Psoas muscle (tissue), 8 donors: ENCODE measurements around the gene IL13. TPM values are rescaled to one million over a fixed set of nuclear protein-coding genes. Genes with fewer than 3 reads are reported as not detected.

Experiments
- ATAC-seq, 4 donors: fragments of 200-7000 bp; cut with Tn5 transposase; one replicate each; pipeline ENCODE4 v1.9.1; 2020; ENCODE audit warnings: moderate library complexity in 3 of 4, mild to moderate bottlenecking in 2 of 4
- DNase-seq, 2 donors: peaks; one replicate each; pipeline ENCODE4 v3.0.0-alpha.2; 2020
- H3K27ac ChIP-seq: fragments of 200-600 bp; one replicate; pipeline ENCODE4 v1.8.0; 2022
- H3K27me3 ChIP-seq, 3 donors: fragments of 200-600 bp in 1 of 3; one replicate each; pipeline versions ENCODE4 v1.6.1 to v1.8.0; 2013 to 2022; ENCODE audit warnings: low read length in 2 of 3, mild to moderate bottlenecking in 2 of 3, moderate library complexity in 1 of 3; ENCODE audit not compliant: insufficient read depth in 3 of 3
- H3K36me3 ChIP-seq, 2 donors: fragments of 200-600 bp in 1 of 2; one replicate each; pipeline versions ENCODE4 v1.6.1 to v1.8.0; 2013 to 2022; ENCODE audit warnings: low read depth in 1 of 2, mild to moderate bottlenecking in 1 of 2, moderate library complexity in 1 of 2; ENCODE audit not compliant: insufficient read depth in 1 of 2
- H3K4me1 ChIP-seq: fragments of 200-600 bp; one replicate; pipeline ENCODE4 v1.8.0; 2022
- H3K4me3 ChIP-seq: fragments of 200-600 bp; one replicate; pipeline ENCODE4 v1.8.0; 2022; ENCODE audit warnings: mild to moderate bottlenecking
- H3K9me3 ChIP-seq: fragments of 200-600 bp; one replicate; pipeline ENCODE4 v1.8.0; 2022
- WGBS, 3 donors: extraction: QIAGEN DNeasy Blood & Tissue Kit; methylation state at CpG; one replicate each; pipeline versions ENCODE4 v1.1.6 to v1.1.7; 2013; 5-methylcytosine and 5-hydroxymethylcytosine counted together
- intact Hi-C, 2 donors: fragments of 100-400 bp; cut with DNase I; formaldehyde crosslinking; loops; one replicate each; pipeline versions ENCODE4 v1.11.0 to v1.14.2; 2022
- polyA plus RNA-seq, 3 donors: library from polyadenylated mRNA; stranded (reverse); fragments of 200-250 nt; gene quantifications; one replicate each; pipeline ENCODE4 v1.2.3, GENCODE V29; 2013
- total RNA-seq, 4 donors: library from RNA; stranded (reverse); fragmentation: NEBNext Ultra II Directional in 2 of 4; extraction: Animal tissue kit (Norgen Biotek cat#: 25700) in 2 of 4; gene quantifications; one replicate each; pipeline versions ENCODE4 v1.2.1 to v1.2.4, GENCODE V29; 2021 to 2023
- TF ChIP-seq, protein P1 (sequence below): fragments of 200-600 bp; IDR thresholded peaks from one replicate; pipeline ENCODE4 v1.8.0; 2022; ENCODE audit warnings: antibody characterized with exemption
- donor health status: healthy with polysubstance abuse.
- donor health status: DM: no; HTN: no; CAD: no; lungs with moderate emphysema.
- donor health status: Bipolar disorder and iron deficiency.
- donor health status: healthy.
- donor health status: DM: yes; HTN: yes; CAD: no.
- donor health status: DM: no; HTN: no; CAD: no.
- donor health status: DM: no; HTN: no; CAD: no.
- donor health status: DM: yes; HTN: yes; CAD: no.

Gene IL13
- total and polyA plus RNA-seq, 7 donors = not detected

DNA sequence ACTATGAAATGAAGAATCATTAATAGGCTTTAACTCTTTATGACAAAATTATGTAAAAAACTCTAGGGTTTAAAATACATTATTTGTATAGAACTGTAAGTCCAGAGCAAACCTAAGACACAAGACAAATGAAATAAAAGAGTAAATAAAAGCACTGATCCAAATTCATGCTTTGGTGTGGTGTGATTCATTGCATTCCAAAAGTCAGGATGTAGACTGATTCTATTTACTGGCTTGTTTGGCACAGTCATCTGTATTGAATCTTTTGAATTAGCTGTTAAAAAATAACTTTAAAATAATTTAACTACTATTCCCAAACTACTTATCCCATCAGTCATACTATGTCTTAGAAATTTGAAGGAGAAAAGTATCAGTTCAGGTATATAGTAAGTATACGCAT, 46.9 kb downstream of the IL13 start:
- WGBS, 3 donors = 96 to 98% (median 98%) methylated on average over 1 of the region's 1 CpG
- Histone ChIP-seq H3K36me3 (peaks cover 0 to 40% of the 10 kb centered on the region in 2 donors), H3K4me1 (no peaks in the 10 kb centered on the region), H3K9me3 (no peaks in the 10 kb centered on the region), H3K27me3 (no peaks in the 10 kb centered on the region), H3K4me3 (no peak overlapping the region), H3K27ac (no peak overlapping the region)
- intact Hi-C loops = no loop called here
- TF ChIP-seq, protein P1, sequence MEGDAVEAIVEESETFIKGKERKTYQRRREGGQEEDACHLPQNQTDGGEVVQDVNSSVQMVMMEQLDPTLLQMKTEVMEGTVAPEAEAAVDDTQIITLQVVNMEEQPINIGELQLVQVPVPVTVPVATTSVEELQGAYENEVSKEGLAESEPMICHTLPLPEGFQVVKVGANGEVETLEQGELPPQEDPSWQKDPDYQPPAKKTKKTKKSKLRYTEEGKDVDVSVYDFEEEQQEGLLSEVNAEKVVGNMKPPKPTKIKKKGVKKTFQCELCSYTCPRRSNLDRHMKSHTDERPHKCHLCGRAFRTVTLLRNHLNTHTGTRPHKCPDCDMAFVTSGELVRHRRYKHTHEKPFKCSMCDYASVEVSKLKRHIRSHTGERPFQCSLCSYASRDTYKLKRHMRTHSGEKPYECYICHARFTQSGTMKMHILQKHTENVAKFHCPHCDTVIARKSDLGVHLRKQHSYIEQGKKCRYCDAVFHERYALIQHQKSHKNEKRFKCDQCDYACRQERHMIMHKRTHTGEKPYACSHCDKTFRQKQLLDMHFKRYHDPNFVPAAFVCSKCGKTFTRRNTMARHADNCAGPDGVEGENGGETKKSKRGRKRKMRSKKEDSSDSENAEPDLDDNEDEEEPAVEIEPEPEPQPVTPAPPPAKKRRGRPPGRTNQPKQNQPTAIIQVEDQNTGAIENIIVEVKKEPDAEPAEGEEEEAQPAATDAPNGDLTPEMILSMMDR = no peak
- ATAC-seq (no peak), DNase-seq (no peak)

DNA sequence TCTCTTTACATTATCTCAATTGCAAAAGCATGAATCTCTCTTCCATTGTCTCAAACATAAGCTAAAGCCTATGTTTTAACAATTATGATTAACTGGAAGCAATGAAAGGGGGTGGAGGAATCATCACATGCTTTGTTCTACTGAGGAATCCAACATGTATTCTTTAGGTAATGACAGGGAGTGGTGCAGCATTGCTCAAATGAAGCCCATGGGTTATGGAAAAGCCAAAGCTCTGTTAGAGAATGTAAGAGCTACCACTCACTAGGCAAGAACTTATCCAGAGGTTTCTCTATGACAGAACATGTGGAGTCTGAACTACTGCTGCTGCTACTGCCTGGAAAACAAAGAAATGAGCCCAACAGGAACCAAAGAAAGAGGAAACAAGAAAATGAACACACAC, 50.7 kb downstream of the IL13 start:
- no peak overlapping the region for H3K4me3 ChIP-seq
- H3K27ac ChIP-seq = no peak overlapping the region
- H3K27me3 ChIP-seq = no peaks in the 10 kb centered on the region
- H3K36me3 ChIP-seq = peaks cover 0 to 9% of the 10 kb centered on the region in 2 donors
- DNase-seq = no peak
- intact Hi-C loops = no loop called here
- TF ChIP-seq, protein P1 = no peak
- no peaks in the 10 kb centered on the region for H3K4me1 ChIP-seq
- ATAC-seq = no peak
- H3K9me3 ChIP-seq = no peaks in the 10 kb centered on the region

Other genes starting within 250 kb of the IL13 start
- gene IRF1, start 167.4 kb upstream of the IL13 start, total RNA-seq = 10 to 100 TPM in 3 of 4 donors, 1 to 10 TPM in 1; 5.5 to 18.8 (median 13.7) TPM
- 10 to 100 TPM in 1 of 3 donors, 1 to 10 TPM in 2; 4.7 to 11.8 (median 4.9) TPM for gene IRF1, start 167.4 kb upstream of the IL13 start, polyA plus RNA-seq
- gene IL5, start 114.7 kb upstream of the IL13 start, total RNA-seq = not detected
- not detected for gene IL5, start 114.7 kb upstream of the IL13 start, polyA plus RNA-seq
- gene RAD50, start 101.2 kb upstream of the IL13 start, total RNA-seq = 10 to 100 TPM; 28.5 to 35.9 (median 30.1) TPM
- gene RAD50, start 101.2 kb upstream of the IL13 start, polyA plus RNA-seq = 10 to 100 TPM in 1 of 3 donors, 1 to 10 TPM in 2; 6.8 to 22.1 (median 9.9) TPM
- gene IL4, start 15.8 kb downstream of the IL13 start, total RNA-seq = not detected
- not detected for gene IL4, start 15.8 kb downstream of the IL13 start, polyA plus RNA-seq
- 1 to 10 TPM; 3.6 to 5.8 (median 4.8) TPM for gene KIF3A, start 79.4 kb downstream of the IL13 start, total RNA-seq
- gene KIF3A, start 79.4 kb downstream of the IL13 start, polyA plus RNA-seq = 1 to 10 TPM; 2.5 to 8.0 (median 2.9) TPM
- gene CCNI2, start 89.3 kb downstream of the IL13 start, total RNA-seq = not detected
- gene CCNI2, start 89.3 kb downstream of the IL13 start, polyA plus RNA-seq = not detected
- 10 to 100 TPM in 1 of 4 donors, 1 to 10 TPM in 3; 9.2 to 13.1 (median 9.6) TPM for gene SEPTIN8, start 119.1 kb downstream of the IL13 start, total RNA-seq
- 1 to 10 TPM; 3.8 to 5.7 (median 4.4) TPM for gene SEPTIN8, start 119.1 kb downstream of the IL13 start, polyA plus RNA-seq
- gene SOWAHA, start 155.1 kb downstream of the IL13 start, total RNA-seq = not detected
- gene SOWAHA, start 155.1 kb downstream of the IL13 start, polyA plus RNA-seq = under 1 TPM in 2 of 3 donors, not detected in 1; 0.01 to 0.06 TPM
- gene SHROOM1, start 172.5 kb downstream of the IL13 start, total RNA-seq = 1 to 10 TPM; 1.5 to 2.3 (median 1.9) TPM
- gene SHROOM1, start 172.5 kb downstream of the IL13 start, polyA plus RNA-seq = 1 to 10 TPM in 2 of 3 donors, under 1 TPM in 1; 0.66 to 1.5 (median 1.1) TPM
- 1 to 10 TPM in 1 of 4 donors, under 1 TPM in 3; 0.57 to 1.2 (median 0.78) TPM for gene GDF9, start 208.3 kb downstream of the IL13 start, total RNA-seq
- 1 to 10 TPM in 1 of 3 donors, under 1 TPM in 2; 0.07 to 1.2 (median 0.17) TPM for gene GDF9, start 208.3 kb downstream of the IL13 start, polyA plus RNA-seq
- 100 to 1,000 TPM; 696 to 985 (median 915) TPM for gene UQCRQ, start 208.5 kb downstream of the IL13 start, total RNA-seq
- 100 to 1,000 TPM; 649 to 919 (median 760) TPM for gene UQCRQ, start 208.5 kb downstream of the IL13 start, polyA plus RNA-seq
- gene LEAP2, start 215.5 kb downstream of the IL13 start, total RNA-seq = 1 to 10 TPM in 1 of 4 donors, under 1 TPM in 3; 0.51 to 1.1 (median 0.76) TPM
- 1 to 10 TPM in 2 of 3 donors, under 1 TPM in 1; 0.70 to 2.7 (median 2.4) TPM for gene LEAP2, start 215.5 kb downstream of the IL13 start, polyA plus RNA-seq